Prostate gland (tissue), 2 donors: ENCODE measurements around the gene SMIM5. TPM values are rescaled to one million over a fixed set of nuclear protein-coding genes. Genes with fewer than 3 reads are reported as not detected.

ENCODE experiments used
- total RNA-seq, 2 donors: library from RNA; depleted of rRNA; stranded (reverse); fragments of >200 nt; gene quantifications; one replicate each; pipeline ENCODE4 v1.1.0, GENCODE V29; 2016

SMIM5 gene
- total RNA-seq, 2 donors from 2014 or later, result 0.27 to 4.1 TPM

Other genes starting within 250 kb of the SMIM5 start
- 10 to 100 TPM; 88.3 to 95.7 TPM for gene GRB2, start 227.8 kb upstream of the SMIM5 start, total RNA-seq
- 100 to 1,000 TPM in 1 of 2 donors, 10 to 100 TPM in 1; 63.5 to 128 TPM for gene TMEM94, start 176.8 kb upstream of the SMIM5 start, total RNA-seq
- 10 to 100 TPM; 16.0 to 35.8 TPM for gene CASKIN2, start 117.9 kb upstream of the SMIM5 start, total RNA-seq
- gene TSEN54, start 116.9 kb upstream of the SMIM5 start, total RNA-seq, result 10 to 100 TPM; 45.9 to 56.2 TPM
- gene LLGL2, start 107.7 kb upstream of the SMIM5 start, total RNA-seq, result 10 to 100 TPM; 43.0 to 65.3 TPM
- 100 to 1,000 TPM in 1 of 2 donors, 10 to 100 TPM in 1; 86.5 to 214 TPM for gene MYO15B, start 45.6 kb upstream of the SMIM5 start, total RNA-seq
- gene RECQL5, start 33.7 kb downstream of the SMIM5 start, total RNA-seq, result 100 to 1,000 TPM in 1 of 2 donors, 10 to 100 TPM in 1; 33.6 to 132 TPM
- gene SAP30BP, start 33.9 kb downstream of the SMIM5 start, total RNA-seq, result 10 to 100 TPM; 50.4 to 72.3 TPM
- 100 to 1,000 TPM in 1 of 2 donors, 10 to 100 TPM in 1; 81.0 to 105 TPM for gene ITGB4, start 88.0 kb downstream of the SMIM5 start, total RNA-seq
- 10 to 100 TPM; 28.1 to 28.5 TPM for gene GALK1, start 131.8 kb downstream of the SMIM5 start, total RNA-seq
- 10 to 100 TPM; 68.9 to 72.5 TPM for gene UNK, start 151.4 kb downstream of the SMIM5 start, total RNA-seq
- gene UNC13D, start 211.0 kb downstream of the SMIM5 start, total RNA-seq, result 10 to 100 TPM in 1 of 2 donors, 1 to 10 TPM in 1; 2.9 to 16.2 TPM
- gene WBP2, start 221.9 kb downstream of the SMIM5 start, total RNA-seq, result 100 to 1,000 TPM in 1 of 2 donors, 10 to 100 TPM in 1; 88.9 to 125 TPM
- gene TRIM47, start 245.1 kb downstream of the SMIM5 start, total RNA-seq, result 10 to 100 TPM; 21.3 to 62.9 TPM